Measurements from ENCODE around the gene CCDC186. TPM values are rescaled to one million over a fixed set of nuclear protein-coding genes. Genes with fewer than 3 reads are reported as not detected.

CCDC186 gene
- polyA plus RNA-seq, 2 of the 4 experiments (the other 2 are of a cell fraction): 7.4 to 13.4 TPM

GRCh38 chr10:114223066-114223465, 49.1 kb upstream of the CCDC186 start:
- H3K27ac ChIP-seq: no peak overlapping the region
- 5% methylated on average over 4 of the region's 4 CpGs for WGBS (ENCODE audit: missing lambda C conversion rate)
- TF ChIP-seq HDAC2 (IDR thresholded peaks at IDR 0.05): no peak
- no peak for TF ChIP-seq MYC (IDR thresholded peaks at IDR 0.05; ENCODE audit: borderline replicate concordance, low read length)
- no peak for TF ChIP-seq POLR2A (IDR thresholded peaks at IDR 0.05; ENCODE audit: low read length)
- TF ChIP-seq ATOH8 (CRISPR knock-in tag; IDR thresholded peaks at IDR 0.05; ENCODE audit: low read depth): no peak
- TF ChIP-seq CBX8 (IDR thresholded peaks at IDR 0.05): no peak
- TF ChIP-seq EP300 (IDR thresholded peaks at IDR 0.05): no peak
- no peak for TF ChIP-seq MAFK (IDR thresholded peaks at IDR 0.05; ENCODE audit: partially characterized antibody)
- no peak for TF ChIP-seq NR3C1 (IDR thresholded peaks at IDR 0.05)
- no peak for TF ChIP-seq MAZ (IDR thresholded peaks at IDR 0.05; ENCODE audit: borderline replicate concordance, low read depth, low read length)
- no peak for TF ChIP-seq RNF2 (IDR thresholded peaks at IDR 0.05; ENCODE audit: borderline replicate concordance, low read depth)
- TF ChIP-seq RARB (CRISPR knock-in tag; IDR thresholded peaks at IDR 0.05): no peak
- no peak for TF ChIP-seq RFX5 (IDR thresholded peaks at IDR 0.05)
- TF ChIP-seq ZSCAN20 (CRISPR knock-in tag; IDR thresholded peaks at IDR 0.05): no peak
- TF ChIP-seq EHMT2 (IDR thresholded peaks at IDR 0.05; ENCODE audit: low read depth): no peak
- no peak for TF ChIP-seq PHF8 (IDR thresholded peaks at IDR 0.05; ENCODE audit: borderline replicate concordance, low read depth)
- no peak for TF ChIP-seq HOXB5 (CRISPR knock-in tag; IDR thresholded peaks at IDR 0.05)
- TF ChIP-seq CHD2 (IDR thresholded peaks at IDR 0.05; ENCODE audit: low read length, partially characterized antibody): no peak
- TF ChIP-seq SREBF2 (IDR thresholded peaks at IDR 0.05): no peak
- no peak for TF ChIP-seq NPAS2 (CRISPR knock-in tag; IDR thresholded peaks at IDR 0.05; ENCODE audit: borderline replicate concordance)
- 0 out of 3 replicates have a peak, but pooled peaks cover 3% of the 10 kb centered on the region for H3K9me3 ChIP-seq
- no peak overlapping the region for H3K4me2 ChIP-seq
- ATAC-seq (no peak), DNase-seq (ENCODE audit: low read depth in 1 of 2, low spot score in 1 of 2) (no peak), FAIRE-seq (no peak)
- H3K4me1 ChIP-seq: no peaks in the 10 kb centered on the region
- H3K4me3 ChIP-seq: no peak overlapping the region
- ChIA-PET POLR2A (no interaction called here), CTCF (interaction anchor here (1.0 kb wide), 1 partner anchor 13 kb away, joined by 3 read pairs; no protein-coding TSS in a partner anchor)

GRCh38 chr10:114221235-114221634, 47.2 kb upstream of the CCDC186 start:
- no peak for ATAC-seq
- 0 out of 3 replicates have a peak, but pooled peaks cover 3% of the 10 kb centered on the region for H3K9me3 ChIP-seq
- CTCF ChIA-PET: interaction anchor here (1.1 kb wide), 1 partner anchor 110 kb away, joined by 3 read pairs; no protein-coding TSS in a partner anchor
- no peak for FAIRE-seq
- H3K4me2 ChIP-seq: no peak overlapping the region
- TF ChIP-seq RNF2 (IDR thresholded peaks at IDR 0.05; ENCODE audit: borderline replicate concordance, low read depth) (0 out of 2 replicates have a peak, but pooled peaks have one; percentile 57), HOXB5 (CRISPR knock-in tag; IDR thresholded peaks at IDR 0.05) (no peak), CBX8 (IDR thresholded peaks at IDR 0.05) (peak; percentile 96)
- no peak overlapping the region for H3K27ac ChIP-seq
- H3K4me3 ChIP-seq: no peak overlapping the region
- H3K4me1 ChIP-seq: no peaks in the 10 kb centered on the region
- no peak for DNase-seq (ENCODE audit: low read depth in 1 of 2, low spot score in 1 of 2)
- POLR2A ChIA-PET: no interaction called here
- 20% methylated on average over 4 of the region's 4 CpGs for WGBS (ENCODE audit: missing lambda C conversion rate)

- 0 out of 3 replicates have a peak, but pooled peaks cover 3% of the 10 kb centered on the region for H3K9me3 ChIP-seq
- 88% methylated on average over 2 of the region's 2 CpGs for WGBS (ENCODE audit: missing lambda C conversion rate)
- CTCF ChIA-PET: interaction anchor here (1.1 kb wide), 1 partner anchor 109 kb away, joined by 3 read pairs; no protein-coding TSS in a partner anchor
- ATAC-seq: no peak
- no peaks in the 10 kb centered on the region for H3K4me1 ChIP-seq
- no peak overlapping the region for H3K4me2 ChIP-seq
- H3K4me3 ChIP-seq: no peak overlapping the region
- POLR2A ChIA-PET: no interaction called here
- DNase-seq (ENCODE audit: low read depth in 1 of 2, low spot score in 1 of 2): no peak
- FAIRE-seq: no peak
- H3K27ac ChIP-seq: no peak overlapping the region
- TF ChIP-seq MAX (IDR thresholded peaks at IDR 0.05): no peak
- TF ChIP-seq CHD2 (IDR thresholded peaks at IDR 0.05; ENCODE audit: low read length, partially characterized antibody): no peak
- TF ChIP-seq REST (IDR thresholded peaks at IDR 0.05): no peak
- no peak for TF ChIP-seq CBX2 (IDR thresholded peaks at IDR 0.05; ENCODE audit: borderline replicate concordance, low read depth)
- TF ChIP-seq NPAS2 (CRISPR knock-in tag; IDR thresholded peaks at IDR 0.05; ENCODE audit: borderline replicate concordance): no peak
- no peak for TF ChIP-seq HES2 (IDR thresholded peaks at IDR 0.05)
- no peak for TF ChIP-seq BCL3 (IDR thresholded peaks at IDR 0.05)
- TF ChIP-seq EP300 (IDR thresholded peaks at IDR 0.05): no peak
- no peak for TF ChIP-seq MAFK (IDR thresholded peaks at IDR 0.05; ENCODE audit: partially characterized antibody)
- no peak for TF ChIP-seq SMC3 (IDR thresholded peaks at IDR 0.05)
- no peak for TF ChIP-seq CBX8 (IDR thresholded peaks at IDR 0.05)
- TF ChIP-seq ESRRA (IDR thresholded peaks at IDR 0.05; ENCODE audit: borderline replicate concordance, low read length): no peak
- no peak for TF ChIP-seq ATOH8 (CRISPR knock-in tag; IDR thresholded peaks at IDR 0.05; ENCODE audit: low read depth)
- TF ChIP-seq RNF2 (IDR thresholded peaks at IDR 0.05; ENCODE audit: borderline replicate concordance, low read depth): no peak
Observed at GRCh38 chr10:114220281-114220680, 46.3 kb upstream of the CCDC186 start.
